ENCODE measurements around the gene DAZAP1.

DNA sequence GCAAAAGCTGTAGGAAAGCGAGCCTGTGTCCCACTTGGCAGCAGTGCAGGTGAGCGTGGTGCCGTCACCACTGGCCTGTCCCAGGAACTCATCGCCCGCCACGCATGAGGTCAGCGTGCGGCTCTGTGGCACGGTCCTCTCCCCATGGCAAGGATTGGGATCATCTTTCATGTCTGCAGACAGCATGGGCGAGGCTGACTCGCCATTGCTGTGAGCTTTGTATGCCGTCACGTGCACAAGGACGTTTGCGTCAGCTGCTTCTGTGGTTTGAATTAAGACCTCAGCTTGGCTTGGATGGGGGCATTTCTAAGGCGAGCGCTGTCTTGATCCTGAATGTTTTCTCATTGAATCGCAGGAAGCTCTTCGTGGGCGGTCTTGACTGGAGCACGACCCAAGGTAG, 9.8 kb downstream of the DAZAP1 start:
- TF ChIP-seq GATA2 (IDR thresholded peaks at IDR 0.05; ENCODE audit: low read depth, low read length) = no peak
- no peak for TF ChIP-seq GATA3 (IDR thresholded peaks at IDR 0.05; ENCODE audit: low read depth, low read length)
